Right lung (tissue), 5 donors: Measurements from ENCODE around the gene ACMSD. TPM values are rescaled to one million over a fixed set of nuclear protein-coding genes. Genes with fewer than 3 reads are reported as not detected.
"Not testable (repeated sequence)": the region's sequence is repeated elsewhere in the genome, so short reads cannot be mapped to it uniquely, and the experiment has no call there.

Experiments used
- DNase-seq, 2 donors: peaks; one replicate each; pipeline ENCODE4 v3.0.0-alpha.2; 2013
- polyA plus RNA-seq, 5 donors: library from polyadenylated mRNA; unstranded; fragments of 120-200 nt; gene quantifications; one replicate each; pipeline versions ENCODE4 v1.2.1 to v1.2.3, GENCODE V29; 2013; ENCODE audit warnings: inconsistent platforms in 1 of 5, low replicate concordance in 1 of 5; ENCODE audit not compliant: insufficient read length in 5 of 5, insufficient read depth in 1 of 5

Gene ACMSD
- polyA plus RNA-seq, 5 donors, result 0.78 to 1.9 (median 1.6) TPM

DNA sequence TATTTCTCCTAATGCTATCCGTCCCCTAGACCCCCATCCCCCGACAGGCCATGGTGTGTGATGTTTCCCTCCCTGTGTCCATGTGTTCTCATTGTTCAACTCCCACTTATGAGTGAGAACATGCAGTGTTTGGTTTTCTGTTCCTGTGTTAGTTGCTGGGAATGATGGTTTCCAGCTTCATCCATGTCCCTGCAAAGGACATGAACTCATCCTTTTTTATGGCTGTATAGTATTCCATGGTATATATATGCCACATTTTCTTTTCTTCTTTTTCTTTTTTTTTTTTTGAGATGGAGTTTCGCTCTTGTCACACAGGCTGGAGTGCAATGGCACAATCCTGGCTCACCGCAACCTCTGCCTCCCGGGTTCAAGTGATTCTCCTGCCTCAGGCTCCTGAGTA is 9.2 kb downstream of the ACMSD start:
- not testable (repeated sequence) for DNase-seq

DNA sequence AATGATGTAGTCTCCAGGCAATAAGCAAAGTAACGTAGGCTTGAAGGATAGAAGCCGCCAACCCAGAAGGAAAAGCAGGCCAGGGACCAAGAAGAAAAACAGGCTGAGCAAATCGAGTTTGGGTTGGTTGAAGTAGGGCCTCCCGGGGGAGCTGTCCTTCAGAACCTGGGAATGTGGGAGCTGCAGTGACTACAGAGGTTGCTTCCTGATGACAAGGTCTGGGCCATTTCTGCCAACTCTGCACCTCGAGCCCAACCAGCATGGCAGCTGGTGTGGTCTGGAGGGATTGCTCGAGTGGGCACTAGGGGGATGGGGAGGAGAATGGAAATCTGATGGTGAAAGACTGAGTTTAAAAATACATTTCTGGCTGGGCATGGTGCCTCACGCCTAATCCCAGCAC is 14.1 kb downstream of the ACMSD start:
- no peak for DNase-seq

- DNase-seq, result no peak
These were observed 17.3 kb downstream of the ACMSD start for GRCh38 chr2:134855709-134856108.

DNA sequence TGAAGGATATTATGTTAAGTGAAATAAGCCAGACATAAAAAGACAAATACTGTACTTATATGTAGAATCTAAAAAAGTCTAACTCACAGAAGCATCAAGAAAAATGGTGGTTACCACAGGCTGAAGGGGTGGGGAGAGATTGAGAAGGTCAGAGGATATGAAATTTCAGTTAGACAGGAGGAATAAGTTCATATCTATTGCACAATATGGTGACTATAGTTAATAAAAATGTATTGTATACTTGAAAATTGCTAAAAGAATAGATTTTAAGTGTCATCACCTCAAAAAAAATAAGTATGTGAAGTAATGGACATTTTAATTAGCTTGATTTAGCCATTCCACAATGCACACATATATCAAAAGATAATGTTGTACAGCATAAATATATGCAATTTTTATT is 19.8 kb downstream of the ACMSD start:
- DNase-seq, result no peak

GRCh38 chr2:134861173-134861572 is 22.8 kb downstream of the ACMSD start:
- DNase-seq, result no peak

DNA sequence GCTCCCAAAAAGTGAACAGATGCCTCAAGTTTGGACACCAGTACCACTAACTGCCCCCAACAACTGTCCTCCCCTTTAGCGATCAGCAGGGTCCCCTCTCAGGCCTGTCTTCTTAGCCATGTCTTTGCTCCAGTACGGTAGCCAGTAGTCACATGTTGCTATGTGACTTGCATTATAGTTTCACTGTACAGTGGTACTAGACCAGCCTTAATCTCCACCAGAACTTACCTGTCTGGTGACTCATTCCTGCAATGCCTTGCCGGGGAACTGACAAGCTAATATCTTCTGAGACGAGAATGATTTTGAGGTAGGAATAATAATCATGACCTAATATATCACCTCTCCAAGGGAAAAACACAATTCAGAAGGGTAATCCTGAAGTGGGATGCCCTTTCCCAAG is 23.7 kb downstream of the ACMSD start:
- DNase-seq, result no peak

DNA sequence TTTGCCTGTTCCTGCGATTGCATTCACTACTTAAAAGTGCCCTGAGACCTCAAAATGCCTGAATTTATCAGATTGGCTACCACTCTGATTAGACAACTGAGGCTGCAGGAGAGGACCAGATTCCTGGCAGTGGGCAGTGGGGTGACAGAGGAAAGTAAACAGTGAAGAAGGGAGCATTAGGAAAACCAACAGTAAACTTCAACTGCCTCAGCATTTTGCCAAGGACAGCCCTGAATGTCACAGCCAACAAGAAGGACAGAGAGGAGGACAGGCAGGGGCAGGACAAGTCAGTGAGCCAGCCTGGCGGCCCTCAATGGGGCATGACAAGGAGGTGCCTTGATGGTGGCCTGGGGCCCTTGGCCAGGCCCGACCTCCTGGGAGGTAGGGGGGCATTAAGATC is 24.3 kb downstream of the ACMSD start:
- DNase-seq, result no peak

GRCh38 chr2:134863446-134863845 is 25.0 kb downstream of the ACMSD start:
- DNase-seq, result no peak

DNA sequence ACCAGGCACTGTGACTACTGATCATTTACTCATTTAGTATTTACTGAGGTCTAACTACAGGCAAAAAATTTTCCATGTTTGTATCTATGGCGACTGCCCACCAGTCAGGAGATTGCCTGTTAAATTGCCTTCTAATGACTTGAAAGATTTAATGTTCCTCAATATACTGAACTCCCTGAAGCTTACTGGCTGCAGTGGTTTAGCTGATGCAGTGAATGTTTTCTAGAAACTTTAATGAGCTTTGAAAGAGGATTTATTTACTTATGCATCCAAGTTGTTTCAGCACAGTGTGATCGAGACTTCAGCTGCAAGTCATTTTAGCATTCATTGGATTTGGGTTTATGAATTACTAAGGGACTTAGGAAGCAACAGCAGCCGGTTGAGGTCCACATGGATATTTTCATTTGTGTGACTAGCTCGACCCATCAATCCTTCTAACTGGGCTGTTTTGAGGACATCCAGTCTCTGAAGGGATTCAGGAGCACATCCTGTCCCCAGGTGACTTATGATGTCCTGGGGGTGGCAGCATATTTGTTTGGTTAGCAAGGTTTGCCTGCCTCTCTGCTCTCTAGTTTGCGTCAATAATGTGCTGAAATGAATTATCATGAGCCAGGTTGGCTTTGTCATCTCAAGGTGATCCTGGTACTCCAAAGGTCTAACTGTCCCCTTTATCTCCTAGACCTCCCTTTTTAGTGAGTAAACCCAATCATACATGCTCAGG is 26.8 kb downstream of the ACMSD start:
- no peak for DNase-seq

- DNase-seq, result no peak
These were observed 28.2 kb downstream of the ACMSD start for GRCh38 chr2:134866498-134867099.

DNA sequence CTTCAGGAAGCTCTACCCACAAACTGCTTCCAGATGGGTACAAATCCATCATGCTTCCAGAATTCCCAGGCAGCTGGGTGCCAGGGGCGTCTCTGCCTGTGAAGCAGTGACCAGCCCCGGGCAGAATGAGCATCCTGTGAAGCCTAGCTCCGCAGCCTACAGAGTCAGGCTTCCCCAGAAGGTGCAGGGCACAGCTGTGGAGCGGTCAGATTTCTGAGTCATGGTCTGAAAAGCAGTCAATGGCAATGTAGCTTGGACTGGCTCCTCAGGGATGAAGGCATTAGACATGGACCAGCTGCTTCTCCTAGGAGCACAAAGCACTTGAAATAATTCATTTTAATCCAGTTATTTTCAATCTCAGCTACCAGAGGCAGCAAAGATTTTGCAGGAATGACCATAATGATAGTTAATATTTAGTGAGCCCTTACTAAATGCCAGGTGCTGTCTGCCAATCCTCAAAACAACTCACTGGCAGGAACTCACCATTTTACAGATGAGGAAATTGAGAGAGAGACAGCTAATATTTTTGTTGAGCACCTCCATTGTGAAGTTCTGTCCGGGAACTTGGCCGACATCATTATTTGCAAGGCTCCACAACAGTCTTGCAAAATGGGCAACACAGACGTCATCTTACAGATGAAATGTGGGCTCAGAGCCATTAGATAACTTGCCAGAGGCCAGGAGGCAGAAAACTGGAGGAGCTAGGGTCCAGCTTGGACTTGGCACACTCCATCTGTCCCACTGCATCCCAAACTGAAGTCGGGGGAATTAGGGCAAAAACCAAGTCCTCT is 31.7 kb downstream of the ACMSD start:
- no peak for DNase-seq

DNA sequence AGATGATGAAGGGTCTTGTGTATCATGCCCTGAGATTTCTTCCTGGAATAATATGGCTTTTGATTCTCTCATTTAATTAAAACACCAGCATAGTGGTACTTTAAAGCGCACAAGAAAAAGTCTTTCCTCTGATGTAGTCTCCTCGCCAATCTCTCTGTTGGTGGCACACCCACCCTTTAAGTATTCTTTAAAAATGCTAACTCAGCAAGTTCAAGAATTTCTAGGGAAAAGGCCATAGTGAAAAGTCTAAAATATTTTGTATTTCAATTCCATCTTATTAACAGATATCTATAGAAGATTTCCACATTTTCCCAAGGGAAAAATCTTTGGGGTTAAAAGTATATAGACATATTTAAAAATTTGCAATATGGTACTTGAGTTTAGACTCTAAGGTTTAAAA is 34.7 kb downstream of the ACMSD start:
- no peak for DNase-seq

GRCh38 chr2:134875309-134875708 is 36.9 kb downstream of the ACMSD start:
- no peak for DNase-seq

GRCh38 chr2:134882773-134883172 is 44.4 kb downstream of the ACMSD start:
- DNase-seq, result no peak

DNA sequence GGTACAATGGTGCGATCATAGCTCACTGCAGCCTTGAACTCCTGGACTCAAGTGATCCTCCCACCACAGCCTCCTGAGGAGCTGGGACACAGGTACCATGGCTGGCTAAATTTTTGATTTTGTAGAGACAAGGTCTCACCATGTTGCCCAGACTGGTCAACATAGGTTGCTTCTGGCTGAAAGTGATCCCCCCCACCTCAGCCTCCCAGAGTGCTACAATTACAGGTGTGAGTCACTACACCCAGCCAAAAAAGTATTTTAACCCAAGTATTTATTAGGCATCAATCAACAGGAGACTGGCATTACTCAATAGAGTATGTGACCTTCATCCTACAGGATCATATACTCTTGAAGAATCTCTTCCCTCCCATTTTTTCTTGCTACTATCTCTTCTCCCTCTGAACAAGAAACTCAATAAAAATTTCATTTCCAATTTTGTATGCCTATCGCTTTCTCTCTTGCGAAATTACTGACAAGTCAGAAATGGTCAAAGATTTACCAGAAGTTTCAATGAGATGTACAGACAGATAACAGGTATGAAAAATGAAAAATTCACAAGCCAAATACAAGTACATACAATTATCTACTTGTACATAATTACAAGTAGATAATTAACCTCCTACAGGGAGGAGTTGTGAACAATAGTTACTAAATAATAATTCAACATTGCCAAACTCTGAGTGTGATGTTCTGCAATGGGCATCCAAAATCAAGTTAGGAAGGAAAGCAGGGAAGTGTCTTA is 45.3 kb downstream of the ACMSD start:
- DNase-seq, result no peak

DNA sequence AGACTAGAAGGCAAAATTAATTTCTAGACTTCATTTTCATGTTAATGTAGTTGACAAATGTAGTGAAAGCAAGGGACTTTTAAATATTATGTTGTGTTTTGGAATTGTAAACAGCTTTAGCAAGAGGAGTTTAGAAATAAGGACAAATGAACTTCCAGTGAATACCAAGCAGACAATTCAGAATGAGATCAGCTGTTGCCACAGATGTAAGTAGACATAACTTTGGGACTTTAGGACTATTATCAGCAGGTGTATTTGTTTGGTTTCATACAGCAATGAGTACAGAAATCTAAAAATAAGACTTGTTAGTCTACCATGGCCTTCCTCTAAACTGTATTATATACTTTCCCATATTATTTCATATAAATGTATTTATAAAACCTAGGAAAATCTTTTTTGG is 46.0 kb downstream of the ACMSD start:
- no peak for DNase-seq

- DNase-seq, result no peak
These were observed 54.0 kb downstream of the ACMSD start for GRCh38 chr2:134892282-134893035.

- DNase-seq, result no peak
These were observed 59.5 kb downstream of the ACMSD start for GRCh38 chr2:134897932-134898331.

GRCh38 chr2:134899204-134899603 is 60.8 kb downstream of the ACMSD start:
- no peak for DNase-seq

DNA sequence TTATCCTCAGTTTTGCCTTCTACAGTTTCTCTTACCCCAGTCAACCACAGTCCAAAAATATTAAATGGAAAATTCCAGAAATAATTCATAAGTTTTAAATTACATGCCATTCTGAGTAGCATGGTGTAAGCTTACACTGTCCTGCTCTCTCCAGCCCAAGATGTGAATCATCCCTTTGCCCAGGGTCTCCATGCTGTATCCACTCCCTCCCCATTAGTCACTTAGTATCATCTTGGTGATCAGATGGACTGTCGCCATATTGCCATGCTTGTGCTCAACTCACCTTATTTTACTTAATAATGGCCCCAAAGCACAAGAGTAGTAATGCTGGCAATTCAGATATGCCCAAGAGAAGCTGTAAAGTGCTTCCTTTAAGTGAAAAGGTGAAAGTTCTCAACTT is 61.7 kb downstream of the ACMSD start:
- no peak for DNase-seq

DNA sequence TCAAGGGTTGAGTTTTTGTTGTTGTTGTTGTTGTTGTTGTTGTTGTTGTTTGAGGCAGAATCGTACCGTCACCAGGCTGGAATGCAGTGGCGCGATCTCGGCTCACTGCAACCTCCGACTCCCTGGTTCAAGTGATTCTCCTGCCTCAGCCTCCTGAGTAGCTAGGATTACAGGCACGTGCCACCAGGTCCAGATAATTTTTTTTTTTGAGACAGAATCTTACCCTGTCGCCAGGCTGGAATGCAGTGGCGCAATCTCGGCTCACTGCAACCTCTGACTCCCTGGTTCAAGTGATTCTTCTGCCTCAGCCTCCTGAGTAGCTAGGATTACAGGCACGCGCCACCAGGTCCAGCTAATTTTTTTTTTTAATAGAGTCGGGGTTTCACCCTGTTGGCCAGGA is 65.3 kb downstream of the ACMSD start:
- DNase-seq, result not testable (repeated sequence)

GRCh38 chr2:134905168-134905567 is 66.8 kb downstream of the ACMSD start:
- peak in 1 of 2 donors; percentile 17 for DNase-seq
